GM23338 (cell line): ENCODE data around the gene PHF5A. TPM values are rescaled to one million over a fixed set of nuclear protein-coding genes. Genes with fewer than 3 reads are reported as not detected.

Experiments
- ATAC-seq: fragments of 200-7000 bp; cut with Tn5 transposase; 3 replicates; pipeline ENCODE4 v1.9.1; 2020
- DNase-seq: peaks from one replicate; pipeline ENCODE4 v3.0.0-alpha.2; 2015; ENCODE audit warnings: low spot score
- H2AFZ ChIP-seq: fragments of 200-600 bp; sonication (generic); 2 replicates; pipeline ENCODE4 v1.8.0; 2016; ENCODE audit warnings: antibody characterized with exemption, mild to moderate bottlenecking, moderate library complexity
- H3F3A ChIP-seq: fragments of 200-600 bp; sonication (generic); replicated peaks from 2 replicates; pipeline ENCODE4 v1.8.0; 2017; ENCODE audit warnings: antibody characterized with exemption, mixed run types, low read depth
- H3K27ac ChIP-seq: fragments of 200-600 bp; sonication (generic); 2 replicates; pipeline ENCODE4 v1.6.1; 2016; ENCODE audit warnings: low read depth
- H3K27me3 ChIP-seq: fragments of 200-600 bp; sonication (generic); 2 replicates; pipeline ENCODE4 v1.8.0; 2016; ENCODE audit warnings: mild to moderate bottlenecking, mixed run types, moderate library complexity; ENCODE audit not compliant: insufficient read depth
- H3K36me3 ChIP-seq: fragments of 200-600 bp; sonication (generic); 2 replicates; pipeline ENCODE4 v1.8.0; 2016; ENCODE audit warnings: mild to moderate bottlenecking; ENCODE audit not compliant: insufficient read depth
- H3K4me1 ChIP-seq: fragments of 200-600 bp; sonication (generic); 2 replicates; pipeline ENCODE4 v1.8.0; 2016; ENCODE audit warnings: mild to moderate bottlenecking, moderate library complexity; ENCODE audit not compliant: insufficient read depth
- H3K4me2 ChIP-seq: fragments of 200-600 bp; sonication (generic); 2 replicates; pipeline ENCODE4 v1.7.1; 2017; ENCODE audit warnings: mixed run types
- H3K4me3 ChIP-seq: fragments of 200-600 bp; sonication (generic); 2 replicates; pipeline ENCODE4 v1.6.1; 2016; ENCODE audit warnings: mixed run types
- H3K79me2 ChIP-seq: fragments of 200-600 bp; sonication (generic); replicated peaks from 2 replicates; pipeline ENCODE4 v1.8.0; 2017; ENCODE audit warnings: mild to moderate bottlenecking; ENCODE audit not compliant: insufficient read depth
- H3K9me2 ChIP-seq: fragments of 200-600 bp; sonication (generic); 2 replicates; pipeline ENCODE4 v1.8.0; 2017; ENCODE audit not compliant: insufficient read depth
- H4K20me1 ChIP-seq: fragments of 200-600 bp; sonication (generic); replicated peaks from 2 replicates; pipeline ENCODE4 v1.8.0; 2017; ENCODE audit warnings: mild to moderate bottlenecking; ENCODE audit not compliant: insufficient read depth
- H3K27ac Mint-ChIP-seq: 2 replicates; pipeline ENCODE4 v1.8.0; 2020; ENCODE audit warnings: inconsistent platforms, mild to moderate bottlenecking, moderate library complexity, mixed read lengths
- H3K27me3 Mint-ChIP-seq: 3 replicates; pipeline ENCODE4 v1.8.0; 2022; ENCODE audit warnings: low read depth, mild to moderate bottlenecking, moderate library complexity, mixed read lengths, inconsistent platforms; ENCODE audit not compliant: insufficient read depth, poor library complexity
- H3K36me3 Mint-ChIP-seq: 3 replicates; pipeline ENCODE4 v1.8.0; 2021; ENCODE audit warnings: low read depth, mild to moderate bottlenecking, inconsistent platforms, moderate library complexity, mixed read lengths
- H3K4me1 Mint-ChIP-seq: 3 replicates; pipeline ENCODE4 v1.8.0; 2020; ENCODE audit warnings: mild to moderate bottlenecking, inconsistent platforms, mixed read lengths
- H3K4me3 Mint-ChIP-seq: 3 replicates; pipeline ENCODE4 v1.8.0; 2021; ENCODE audit warnings: moderate library complexity, mild to moderate bottlenecking, inconsistent platforms, mixed read lengths
- H3K9me3 Mint-ChIP-seq: 3 replicates; pipeline ENCODE4 v1.8.0; 2020; ENCODE audit warnings: moderate library complexity, mild to moderate bottlenecking, inconsistent platforms, mixed read lengths
- CREB1 ChIP-seq: fragments of 250-450 bp; sonication (Bioruptor Pico); IDR thresholded peaks from 2 replicates; pipeline ENCODE4 v1.5.0; 2020; ENCODE audit warnings: low read depth, mild to moderate bottlenecking, moderate library complexity
- EZH2 ChIP-seq: fragments of 200-600 bp; sonication (generic); IDR thresholded peaks from one replicate; pipeline ENCODE4 v1.8.0; 2017; ENCODE audit warnings: antibody characterized with exemption, mild to moderate bottlenecking, low read depth; ENCODE audit not compliant: unreplicated experiment
- EZH2phosphoT487 ChIP-seq: fragments of 200-600 bp; sonication (generic); IDR thresholded peaks from one replicate; pipeline ENCODE4 v1.8.1; 2018; ENCODE audit warnings: antibody characterized with exemption; ENCODE audit not compliant: unreplicated experiment
- JUNB ChIP-seq: IDR thresholded peaks from one replicate; pipeline ENCODE4 v1.6.1; 2016; ENCODE audit warnings: antibody characterized with exemption; ENCODE audit not compliant: unreplicated experiment
- POLR2AphosphoS5 ChIP-seq: IDR thresholded peaks from 2 replicates; pipeline ENCODE4 v1.6.1; 2016; ENCODE audit warnings: antibody characterized with exemption, low read depth
- ZNF114 ChIP-seq: fragments of 250-450 bp; sonication (Bioruptor Pico); IDR thresholded peaks from 2 replicates; pipeline ENCODE4 v1.5.0; 2020; ENCODE audit warnings: mild to moderate bottlenecking, moderate library complexity
- ZNF331 ChIP-seq: fragments of 250-450 bp; sonication (Bioruptor Pico); IDR thresholded peaks from 2 replicates; pipeline ENCODE4 v1.5.0; 2020; ENCODE audit warnings: low read depth, mild to moderate bottlenecking, moderate library complexity
- polyA plus RNA-seq: library from polyadenylated mRNA; unstranded; fragments of >200 nt; fragmentation: Nextera tagmentation; extraction: Ambion mirVana; gene quantifications from 2 replicates; pipeline ENCODE4 v1.2.1, GENCODE V29; 2016
- total RNA-seq: library from RNA; depleted of rRNA; stranded (reverse); fragments of >200 nt; shearing (Covaris generic); gene quantifications from 2 replicates; pipeline ENCODE4 v1.2.3, GENCODE V29; 2014
- TF ChIP-seq, protein P1 (sequence below): fragments of 250-450 bp; sonication (Bioruptor Pico); IDR thresholded peaks from 2 replicates; pipeline ENCODE4 v1.5.0; 2020; ENCODE audit warnings: mild to moderate bottlenecking, moderate library complexity
- TF ChIP-seq, protein P2 (sequence below): IDR thresholded peaks from one replicate; pipeline ENCODE4 v1.6.1; 2018; ENCODE audit warnings: antibody characterized with exemption; ENCODE audit not compliant: unreplicated experiment
- TF ChIP-seq, protein P3 (sequence below): IDR thresholded peaks from 2 replicates; pipeline ENCODE4 v1.6.1; 2016; ENCODE audit warnings: antibody characterized with exemption
- TF ChIP-seq, protein P4 (sequence below), 2 experiments: fragments of 200-600 bp in 1 of 2; sonication (generic) in 1 of 2; conservative IDR thresholded peaks; 2 replicates each; pipeline versions ENCODE4 v1.5.1 to v1.6.1; 2016 to 2017; ENCODE audit warnings: antibody characterized with exemption in 2 of 2, low read depth in 2 of 2, mild to moderate bottlenecking in 2 of 2, moderate library complexity in 1 of 2

Gene PHF5A
- total and polyA plus RNA-seq, 2 experiments from 2014 or later: 49.4 to 115 TPM

DNA sequence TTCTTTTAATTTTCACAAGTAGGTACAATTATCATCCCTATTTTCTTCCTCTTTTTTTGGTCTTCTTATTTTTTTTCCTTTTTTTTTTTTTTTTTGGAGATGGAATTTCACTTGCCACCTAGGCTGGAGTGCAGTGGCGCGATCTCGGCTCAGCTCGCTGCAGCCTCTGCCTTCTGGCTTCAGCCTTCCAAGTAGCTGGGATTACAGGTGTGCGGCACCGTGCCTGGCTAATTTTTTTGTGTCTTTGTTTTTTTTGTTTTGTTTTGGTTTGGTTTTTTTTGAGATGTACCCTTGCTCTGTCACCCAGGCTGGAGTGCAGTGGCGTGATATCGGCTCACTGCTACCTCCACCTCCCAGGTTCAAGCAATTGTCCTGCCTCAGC is 38.5 kb downstream of the PHF5A start:
- Mint-ChIP-seq H3K4me1 (peaks cover 3% of the 10 kb centered on the region), H3K36me3 (peaks cover 26% of the 10 kb centered on the region), H3K27me3 (peaks cover 11% of the 10 kb centered on the region), H3K9me3 (no peaks in the 10 kb centered on the region; the same call in 2 of the 3 replicates), H3K27ac (no peak overlapping the region), H3K4me3 (no peak overlapping the region; the same call in 2 of the 3 replicates)
- Histone ChIP-seq H3K79me2 (no peaks in the 10 kb centered on the region), H4K20me1 (peaks cover 14% of the 10 kb centered on the region), H2AFZ (no peak overlapping the region), H3K4me3 (no peak overlapping the region), H3K4me1 (no peaks in the 10 kb centered on the region), H3K4me2 (no peak overlapping the region), H3K9me2 (no peaks in the 10 kb centered on the region), H3K36me3 (peaks cover under 1% of the 10 kb centered on the region; the same call in 1 of the 2 replicates), H3F3A (peaks cover 12% of the 10 kb centered on the region; the same call in 1 of the 2 replicates), H3K27me3 (no peaks in the 10 kb centered on the region), H3K27ac (no peak overlapping the region)
- ATAC-seq (no peak), DNase-seq (no peak)
- TF ChIP-seq POLR2AphosphoS5: no peak
- no peak for TF ChIP-seq EZH2phosphoT487
- TF ChIP-seq ZNF331 (CRISPR knock-in tag): no peak
- no peak for TF ChIP-seq JUNB
- no peak for TF ChIP-seq ZNF114 (CRISPR knock-in tag)
- TF ChIP-seq, protein P1, sequence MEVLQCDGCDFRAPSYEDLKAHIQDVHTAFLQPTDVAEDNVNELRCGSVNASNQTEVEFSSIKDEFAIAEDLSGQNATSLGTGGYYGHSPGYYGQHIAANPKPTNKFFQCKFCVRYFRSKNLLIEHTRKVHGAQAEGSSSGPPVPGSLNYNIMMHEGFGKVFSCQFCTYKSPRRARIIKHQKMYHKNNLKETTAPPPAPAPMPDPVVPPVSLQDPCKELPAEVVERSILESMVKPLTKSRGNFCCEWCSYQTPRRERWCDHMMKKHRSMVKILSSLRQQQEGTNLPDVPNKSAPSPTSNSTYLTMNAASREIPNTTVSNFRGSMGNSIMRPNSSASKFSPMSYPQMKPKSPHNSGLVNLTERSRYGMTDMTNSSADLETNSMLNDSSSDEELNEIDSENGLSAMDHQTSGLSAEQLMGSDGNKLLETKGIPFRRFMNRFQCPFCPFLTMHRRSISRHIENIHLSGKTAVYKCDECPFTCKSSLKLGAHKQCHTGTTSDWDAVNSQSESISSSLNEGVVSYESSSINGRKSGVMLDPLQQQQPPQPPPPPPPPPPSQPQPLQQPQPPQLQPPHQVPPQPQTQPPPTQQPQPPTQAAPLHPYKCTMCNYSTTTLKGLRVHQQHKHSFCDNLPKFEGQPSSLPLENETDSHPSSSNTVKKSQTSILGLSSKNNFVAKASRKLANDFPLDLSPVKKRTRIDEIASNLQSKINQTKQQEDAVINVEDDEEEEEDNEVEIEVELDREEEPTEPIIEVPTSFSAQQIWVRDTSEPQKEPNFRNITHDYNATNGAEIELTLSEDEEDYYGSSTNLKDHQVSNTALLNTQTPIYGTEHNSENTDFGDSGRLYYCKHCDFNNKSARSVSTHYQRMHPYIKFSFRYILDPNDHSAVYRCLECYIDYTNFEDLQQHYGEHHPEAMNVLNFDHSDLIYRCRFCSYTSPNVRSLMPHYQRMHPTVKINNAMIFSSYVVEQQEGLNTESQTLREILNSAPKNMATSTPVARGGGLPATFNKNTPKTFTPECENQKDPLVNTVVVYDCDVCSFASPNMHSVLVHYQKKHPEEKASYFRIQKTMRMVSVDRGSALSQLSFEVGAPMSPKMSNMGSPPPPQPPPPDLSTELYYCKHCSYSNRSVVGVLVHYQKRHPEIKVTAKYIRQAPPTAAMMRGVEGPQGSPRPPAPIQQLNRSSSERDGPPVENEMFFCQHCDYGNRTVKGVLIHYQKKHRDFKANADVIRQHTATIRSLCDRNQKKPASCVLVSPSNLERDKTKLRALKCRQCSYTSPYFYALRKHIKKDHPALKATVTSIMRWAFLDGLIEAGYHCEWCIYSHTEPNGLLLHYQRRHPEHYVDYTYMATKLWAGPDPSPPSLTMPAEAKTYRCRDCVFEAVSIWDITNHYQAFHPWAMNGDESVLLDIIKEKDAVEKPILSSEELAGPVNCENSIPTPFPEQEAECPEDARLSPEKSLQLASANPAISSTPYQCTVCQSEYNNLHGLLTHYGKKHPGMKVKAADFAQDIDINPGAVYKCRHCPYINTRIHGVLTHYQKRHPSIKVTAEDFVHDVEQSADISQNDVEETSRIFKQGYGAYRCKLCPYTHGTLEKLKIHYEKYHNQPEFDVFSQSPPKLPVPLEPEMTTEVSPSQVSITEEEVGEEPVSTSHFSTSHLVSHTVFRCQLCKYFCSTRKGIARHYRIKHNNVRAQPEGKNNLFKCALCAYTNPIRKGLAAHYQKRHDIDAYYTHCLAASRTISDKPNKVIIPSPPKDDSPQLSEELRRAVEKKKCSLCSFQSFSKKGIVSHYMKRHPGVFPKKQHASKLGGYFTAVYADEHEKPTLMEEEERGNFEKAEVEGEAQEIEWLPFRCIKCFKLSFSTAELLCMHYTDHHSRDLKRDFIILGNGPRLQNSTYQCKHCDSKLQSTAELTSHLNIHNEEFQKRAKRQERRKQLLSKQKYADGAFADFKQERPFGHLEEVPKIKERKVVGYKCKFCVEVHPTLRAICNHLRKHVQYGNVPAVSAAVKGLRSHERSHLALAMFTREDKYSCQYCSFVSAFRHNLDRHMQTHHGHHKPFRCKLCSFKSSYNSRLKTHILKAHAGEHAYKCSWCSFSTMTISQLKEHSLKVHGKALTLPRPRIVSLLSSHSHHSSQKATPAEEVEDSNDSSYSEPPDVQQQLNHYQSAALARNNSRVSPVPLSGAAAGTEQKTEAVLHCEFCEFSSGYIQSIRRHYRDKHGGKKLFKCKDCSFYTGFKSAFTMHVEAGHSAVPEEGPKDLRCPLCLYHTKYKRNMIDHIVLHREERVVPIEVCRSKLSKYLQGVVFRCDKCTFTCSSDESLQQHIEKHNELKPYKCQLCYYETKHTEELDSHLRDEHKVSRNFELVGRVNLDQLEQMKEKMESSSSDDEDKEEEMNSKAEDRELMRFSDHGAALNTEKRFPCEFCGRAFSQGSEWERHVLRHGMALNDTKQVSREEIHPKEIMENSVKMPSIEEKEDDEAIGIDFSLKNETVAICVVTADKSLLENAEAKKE: no peak
- TF ChIP-seq, protein P2, sequence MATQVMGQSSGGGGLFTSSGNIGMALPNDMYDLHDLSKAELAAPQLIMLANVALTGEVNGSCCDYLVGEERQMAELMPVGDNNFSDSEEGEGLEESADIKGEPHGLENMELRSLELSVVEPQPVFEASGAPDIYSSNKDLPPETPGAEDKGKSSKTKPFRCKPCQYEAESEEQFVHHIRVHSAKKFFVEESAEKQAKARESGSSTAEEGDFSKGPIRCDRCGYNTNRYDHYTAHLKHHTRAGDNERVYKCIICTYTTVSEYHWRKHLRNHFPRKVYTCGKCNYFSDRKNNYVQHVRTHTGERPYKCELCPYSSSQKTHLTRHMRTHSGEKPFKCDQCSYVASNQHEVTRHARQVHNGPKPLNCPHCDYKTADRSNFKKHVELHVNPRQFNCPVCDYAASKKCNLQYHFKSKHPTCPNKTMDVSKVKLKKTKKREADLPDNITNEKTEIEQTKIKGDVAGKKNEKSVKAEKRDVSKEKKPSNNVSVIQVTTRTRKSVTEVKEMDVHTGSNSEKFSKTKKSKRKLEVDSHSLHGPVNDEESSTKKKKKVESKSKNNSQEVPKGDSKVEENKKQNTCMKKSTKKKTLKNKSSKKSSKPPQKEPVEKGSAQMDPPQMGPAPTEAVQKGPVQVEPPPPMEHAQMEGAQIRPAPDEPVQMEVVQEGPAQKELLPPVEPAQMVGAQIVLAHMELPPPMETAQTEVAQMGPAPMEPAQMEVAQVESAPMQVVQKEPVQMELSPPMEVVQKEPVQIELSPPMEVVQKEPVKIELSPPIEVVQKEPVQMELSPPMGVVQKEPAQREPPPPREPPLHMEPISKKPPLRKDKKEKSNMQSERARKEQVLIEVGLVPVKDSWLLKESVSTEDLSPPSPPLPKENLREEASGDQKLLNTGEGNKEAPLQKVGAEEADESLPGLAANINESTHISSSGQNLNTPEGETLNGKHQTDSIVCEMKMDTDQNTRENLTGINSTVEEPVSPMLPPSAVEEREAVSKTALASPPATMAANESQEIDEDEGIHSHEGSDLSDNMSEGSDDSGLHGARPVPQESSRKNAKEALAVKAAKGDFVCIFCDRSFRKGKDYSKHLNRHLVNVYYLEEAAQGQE: no peak
- TF ChIP-seq, protein P3, sequence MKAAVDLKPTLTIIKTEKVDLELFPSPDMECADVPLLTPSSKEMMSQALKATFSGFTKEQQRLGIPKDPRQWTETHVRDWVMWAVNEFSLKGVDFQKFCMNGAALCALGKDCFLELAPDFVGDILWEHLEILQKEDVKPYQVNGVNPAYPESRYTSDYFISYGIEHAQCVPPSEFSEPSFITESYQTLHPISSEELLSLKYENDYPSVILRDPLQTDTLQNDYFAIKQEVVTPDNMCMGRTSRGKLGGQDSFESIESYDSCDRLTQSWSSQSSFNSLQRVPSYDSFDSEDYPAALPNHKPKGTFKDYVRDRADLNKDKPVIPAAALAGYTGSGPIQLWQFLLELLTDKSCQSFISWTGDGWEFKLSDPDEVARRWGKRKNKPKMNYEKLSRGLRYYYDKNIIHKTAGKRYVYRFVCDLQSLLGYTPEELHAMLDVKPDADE: no peak
- TF ChIP-seq, protein P4, sequence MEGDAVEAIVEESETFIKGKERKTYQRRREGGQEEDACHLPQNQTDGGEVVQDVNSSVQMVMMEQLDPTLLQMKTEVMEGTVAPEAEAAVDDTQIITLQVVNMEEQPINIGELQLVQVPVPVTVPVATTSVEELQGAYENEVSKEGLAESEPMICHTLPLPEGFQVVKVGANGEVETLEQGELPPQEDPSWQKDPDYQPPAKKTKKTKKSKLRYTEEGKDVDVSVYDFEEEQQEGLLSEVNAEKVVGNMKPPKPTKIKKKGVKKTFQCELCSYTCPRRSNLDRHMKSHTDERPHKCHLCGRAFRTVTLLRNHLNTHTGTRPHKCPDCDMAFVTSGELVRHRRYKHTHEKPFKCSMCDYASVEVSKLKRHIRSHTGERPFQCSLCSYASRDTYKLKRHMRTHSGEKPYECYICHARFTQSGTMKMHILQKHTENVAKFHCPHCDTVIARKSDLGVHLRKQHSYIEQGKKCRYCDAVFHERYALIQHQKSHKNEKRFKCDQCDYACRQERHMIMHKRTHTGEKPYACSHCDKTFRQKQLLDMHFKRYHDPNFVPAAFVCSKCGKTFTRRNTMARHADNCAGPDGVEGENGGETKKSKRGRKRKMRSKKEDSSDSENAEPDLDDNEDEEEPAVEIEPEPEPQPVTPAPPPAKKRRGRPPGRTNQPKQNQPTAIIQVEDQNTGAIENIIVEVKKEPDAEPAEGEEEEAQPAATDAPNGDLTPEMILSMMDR (conservative IDR thresholded peaks at IDR 0.05; ENCODE audit: low read depth in 2 of 2): no peak
- no peak for TF ChIP-seq CREB1
- no peak for TF ChIP-seq EZH2
